Activated CD8-positive, alpha-beta memory T cell treated with anti-CD3 and anti-CD28 coated beads, Interleukin-2, amount 50 U/mL, for 1 hour (primary cell): Measurements from ENCODE around the gene GFAP.

ENCODE experiments used
- DNase-seq: peaks from one replicate; pipeline ENCODE4 v3.0.0-alpha.2; 2020; ENCODE audit errors: extremely low read depth

The GFAP gene

GRCh38 chr17:44900894-44901293, 14.4 kb downstream of the GFAP start:
- no peak for DNase-seq

- peak; percentile 88 for DNase-seq
Observed at GRCh38 chr17:44899074-44899782, 16.1 kb downstream of the GFAP start, which contains the start of gene EFTUD2. Gene EFTUD2 (minus strand): TSS chr17:44899445. CDS start chr17:44894521, 4,924 bp downstream.

GRCh38 chr17:44898768-44899073, 16.6 kb downstream of the GFAP start:
- DNase-seq = no peak

GRCh38 chr17:44894642-44895041, 20.7 kb downstream of the GFAP start:
- no peak for DNase-seq

- no peak for DNase-seq
Observed at GRCh38 chr17:44892250-44892649, 23.1 kb downstream of the GFAP start.

GRCh38 chr17:44889003-44889402, 26.3 kb downstream of the GFAP start:
- no peak for DNase-seq

- no peak for DNase-seq
Observed at GRCh38 chr17:44887971-44888954, 27.0 kb downstream of the GFAP start.

- DNase-seq = no peak
Observed at GRCh38 chr17:44887016-44887415, 28.3 kb downstream of the GFAP start.

- DNase-seq = no peak
Observed at GRCh38 chr17:44884941-44885340, 30.4 kb downstream of the GFAP start.

GRCh38 chr17:44881145-44881544, 34.2 kb downstream of the GFAP start:
- DNase-seq = no peak

GRCh38 chr17:44880062-44880461, 35.2 kb downstream of the GFAP start:
- no peak for DNase-seq

GRCh38 chr17:44879376-44879775, 35.9 kb downstream of the GFAP start:
- DNase-seq = no peak

GRCh38 chr17:44878627-44879221, 36.6 kb downstream of the GFAP start:
- DNase-seq = no peak

- DNase-seq = no peak
Observed at GRCh38 chr17:44877121-44877520, 38.2 kb downstream of the GFAP start.

GRCh38 chr17:44875761-44876160, 39.5 kb downstream of the GFAP start:
- DNase-seq = no peak

GRCh38 chr17:44872131-44872768, 43.0 kb downstream of the GFAP start:
- no peak for DNase-seq

- DNase-seq = no peak
Observed at GRCh38 chr17:44871556-44871955, 43.7 kb downstream of the GFAP start.

- no peak for DNase-seq
Observed at GRCh38 chr17:44867841-44868240, 47.5 kb downstream of the GFAP start.

GRCh38 chr17:44865931-44866330, 49.4 kb downstream of the GFAP start:
- no peak for DNase-seq

- DNase-seq = peak; percentile 47
Observed at GRCh38 chr17:44865231-44865660, 50.1 kb downstream of the GFAP start.

- DNase-seq = no peak
Observed at GRCh38 chr17:44864831-44865230, 50.5 kb downstream of the GFAP start.
